HG03342 (cell line): ENCODE measurements around the gene TTYH3.

ENCODE experiments used
- ATAC-seq: cut with Tn5 transposase; IDR thresholded peaks from one replicate; pipeline ENCODE4 v1.9.1; 2021; ENCODE audit warnings: mild to moderate bottlenecking, moderate library complexity; ENCODE audit not compliant: unreplicated experiment

The TTYH3 gene

GRCh38 chr7:2646680-2647571, 15.1 kb downstream of the TTYH3 start:
- no peak for ATAC-seq

GRCh38 chr7:2647594-2648172, 15.9 kb downstream of the TTYH3 start:
- no peak for ATAC-seq

DNA sequence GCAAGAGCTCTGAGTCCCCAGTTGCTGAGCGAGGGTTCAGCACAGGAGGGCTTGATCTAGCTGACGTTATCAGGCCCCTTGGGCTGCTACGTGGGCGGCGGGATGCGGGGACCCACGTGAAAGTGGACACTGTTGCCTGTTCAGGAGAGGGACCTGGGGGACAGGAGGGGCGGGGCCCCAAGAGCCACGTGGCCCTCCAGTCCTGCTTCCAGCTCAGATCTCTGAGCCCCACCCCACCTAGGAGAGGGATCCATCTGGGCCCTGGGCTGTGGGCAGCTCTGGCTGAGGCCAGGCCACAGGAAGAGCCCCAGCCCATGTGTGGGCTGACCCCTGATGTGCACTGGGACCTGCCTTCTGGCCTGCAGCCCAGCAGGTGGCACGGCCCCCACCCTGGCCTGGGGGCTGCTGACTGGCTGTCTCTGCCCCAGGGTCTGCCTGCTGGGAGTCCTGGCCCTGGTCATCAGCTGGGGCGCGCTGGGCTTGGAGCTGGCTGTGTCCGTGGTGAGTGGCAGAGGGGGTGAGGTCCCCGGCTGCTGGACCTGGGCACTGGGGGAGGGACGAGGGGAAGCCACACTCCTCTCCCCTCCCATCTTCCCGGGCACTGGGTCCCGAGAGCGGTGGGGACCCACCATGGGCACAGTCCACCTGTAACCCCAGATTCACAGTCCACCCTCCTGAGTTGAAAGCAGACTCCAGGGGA, 17.5 kb downstream of the TTYH3 start:
- ATAC-seq, result no peak

DNA sequence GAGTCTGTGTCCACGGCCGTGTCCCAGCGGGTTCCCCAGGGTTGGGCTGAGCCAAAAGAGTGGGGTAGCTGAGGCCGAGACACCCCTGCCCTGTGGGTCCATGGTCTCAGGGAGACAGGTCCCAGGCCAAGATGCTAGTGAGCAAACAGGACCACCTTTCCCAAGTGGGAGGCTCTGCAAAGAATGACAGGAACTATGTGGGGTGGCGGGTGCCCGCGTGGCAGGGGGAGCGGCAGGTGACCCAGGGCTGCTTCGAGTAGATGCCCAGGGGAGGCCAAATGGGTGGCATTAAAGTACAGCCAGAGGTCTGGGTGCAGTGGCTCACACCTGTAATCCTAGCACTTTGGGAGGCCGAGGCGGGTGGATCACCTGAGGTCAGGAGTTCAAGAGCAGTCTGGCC, 18.2 kb downstream of the TTYH3 start:
- ATAC-seq, result no peak

GRCh38 chr7:2650451-2650850, 18.7 kb downstream of the TTYH3 start:
- no peak for ATAC-seq

GRCh38 chr7:2651336-2651735, 19.6 kb downstream of the TTYH3 start:
- no peak for ATAC-seq

- no peak for ATAC-seq
Measured at GRCh38 chr7:2651847-2652735, 20.3 kb downstream of the TTYH3 start.

- ATAC-seq, result no peak
Measured at GRCh38 chr7:2652736-2653060, 20.9 kb downstream of the TTYH3 start.

DNA sequence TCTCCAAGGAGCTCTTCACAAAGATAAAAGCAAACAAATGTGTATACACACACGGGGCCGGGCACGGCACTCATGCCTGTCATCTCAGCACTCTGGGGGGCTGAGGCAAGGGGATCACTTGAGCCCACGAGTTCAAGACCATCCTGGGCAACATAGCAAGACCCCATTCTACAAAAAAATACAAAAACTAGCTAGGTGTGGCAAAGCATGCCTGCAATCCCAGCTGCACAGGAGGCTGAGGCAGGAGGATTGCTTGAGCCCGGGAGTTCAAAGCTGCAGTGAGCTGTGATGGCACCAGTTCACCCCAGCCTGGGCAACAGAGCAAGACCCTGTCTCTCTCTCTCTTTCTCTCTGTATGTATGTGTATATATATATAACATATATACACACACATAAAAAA, 22.3 kb downstream of the TTYH3 start:
- no peak for ATAC-seq

GRCh38 chr7:2655870-2656614, 24.3 kb downstream of the TTYH3 start:
- ATAC-seq, result no peak

DNA sequence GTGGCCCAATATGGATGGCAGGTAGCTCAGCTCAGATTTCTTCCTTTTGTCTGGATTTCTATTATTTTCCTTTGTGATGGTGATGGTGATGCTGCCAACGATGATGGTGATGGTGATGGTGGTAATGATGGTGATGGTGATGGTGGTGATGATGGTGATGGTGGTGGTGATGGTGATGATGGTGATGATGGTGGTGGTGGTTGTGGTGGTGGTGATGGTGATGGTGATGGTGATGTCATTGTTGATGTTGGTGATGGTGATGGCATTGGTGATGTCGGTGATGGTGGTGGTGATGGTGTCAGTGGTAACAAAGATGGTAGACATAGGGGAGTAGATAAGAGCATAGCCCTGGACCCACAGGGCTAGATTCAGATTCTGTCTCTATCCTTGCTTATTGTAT, 25.4 kb downstream of the TTYH3 start:
- no peak for ATAC-seq

GRCh38 chr7:2657920-2658671, 26.3 kb downstream of the TTYH3 start:
- ATAC-seq, result no peak

- ATAC-seq, result no peak
Measured at GRCh38 chr7:2658941-2659340, 27.2 kb downstream of the TTYH3 start.

DNA sequence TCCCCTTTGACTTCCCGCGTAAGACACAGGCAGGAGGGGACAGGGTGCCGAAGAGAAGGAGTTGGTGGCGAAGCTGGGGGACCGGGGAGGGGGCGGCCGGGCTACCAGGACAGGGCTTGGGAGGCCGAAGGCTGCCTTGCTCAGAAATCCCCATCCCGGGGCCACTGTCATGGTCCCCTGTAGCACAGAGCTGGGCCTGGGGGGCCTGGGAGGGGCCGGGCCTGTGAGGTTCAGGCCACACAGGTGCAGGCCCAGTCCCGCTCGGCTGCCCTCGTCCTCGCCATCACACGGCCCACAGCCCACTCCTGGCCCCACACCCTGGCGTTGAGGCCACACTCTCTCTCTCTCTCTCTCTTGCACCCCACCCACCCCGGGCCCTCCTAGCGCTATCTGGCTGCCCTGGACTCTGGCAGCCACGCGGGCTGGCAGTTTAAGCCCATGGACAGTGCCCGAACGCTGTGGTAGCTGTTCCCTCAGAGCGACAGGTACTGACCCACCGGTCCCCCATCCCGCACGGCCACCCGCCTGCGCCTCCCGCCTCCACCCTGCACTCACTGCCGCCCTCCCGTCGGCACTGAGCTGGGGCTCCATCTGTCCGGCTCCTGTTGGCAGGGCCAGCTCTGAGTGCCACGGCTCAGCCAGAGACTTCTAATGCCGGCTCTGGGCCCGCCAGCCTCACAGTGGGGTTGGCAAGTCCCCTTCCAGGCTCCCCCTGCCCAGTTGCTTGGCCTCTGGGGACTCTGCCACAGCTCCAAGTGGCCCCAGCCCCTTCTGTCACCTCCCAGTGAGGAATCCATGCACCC, 28.0 kb downstream of the TTYH3 start:
- ATAC-seq, result no peak

DNA sequence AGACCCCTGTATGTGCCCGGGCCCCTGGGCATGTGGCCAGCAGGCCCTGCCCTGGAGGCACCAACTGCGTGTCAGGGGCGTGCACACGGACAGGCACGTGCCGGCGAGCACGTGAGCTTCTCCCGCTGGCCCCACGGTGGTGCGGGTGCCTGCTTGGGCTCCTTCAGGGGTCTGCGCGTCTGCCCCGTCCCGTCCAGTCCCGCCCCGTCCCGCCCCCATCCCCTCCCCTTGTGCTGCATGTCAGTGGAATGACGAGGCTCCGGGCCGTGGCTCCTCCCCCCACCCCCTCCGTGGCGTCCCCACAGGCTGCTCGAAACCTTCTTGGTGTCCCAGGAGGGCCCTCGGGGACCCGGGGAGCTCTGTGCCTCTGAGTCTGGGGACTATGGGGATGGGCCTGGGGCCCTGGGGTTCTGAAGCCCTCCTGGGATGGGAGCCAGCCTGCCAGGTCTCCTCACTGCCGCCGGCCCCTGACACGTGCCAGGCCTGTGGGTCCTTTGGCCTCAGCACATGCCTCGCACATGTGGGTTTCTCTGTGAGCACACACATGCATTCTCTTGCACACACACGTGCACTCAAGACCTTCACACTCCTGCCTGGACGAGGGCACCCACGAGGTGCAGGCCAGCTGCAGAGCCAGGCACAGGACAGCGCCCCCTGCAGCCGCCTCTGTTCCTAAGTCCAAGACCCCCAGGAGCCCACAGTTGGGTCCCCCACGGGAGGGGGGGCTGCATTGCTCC, 28.7 kb downstream of the TTYH3 start:
- ATAC-seq, result no peak

GRCh38 chr7:2661096-2661449, 29.3 kb downstream of the TTYH3 start:
- ATAC-seq, result no peak

DNA sequence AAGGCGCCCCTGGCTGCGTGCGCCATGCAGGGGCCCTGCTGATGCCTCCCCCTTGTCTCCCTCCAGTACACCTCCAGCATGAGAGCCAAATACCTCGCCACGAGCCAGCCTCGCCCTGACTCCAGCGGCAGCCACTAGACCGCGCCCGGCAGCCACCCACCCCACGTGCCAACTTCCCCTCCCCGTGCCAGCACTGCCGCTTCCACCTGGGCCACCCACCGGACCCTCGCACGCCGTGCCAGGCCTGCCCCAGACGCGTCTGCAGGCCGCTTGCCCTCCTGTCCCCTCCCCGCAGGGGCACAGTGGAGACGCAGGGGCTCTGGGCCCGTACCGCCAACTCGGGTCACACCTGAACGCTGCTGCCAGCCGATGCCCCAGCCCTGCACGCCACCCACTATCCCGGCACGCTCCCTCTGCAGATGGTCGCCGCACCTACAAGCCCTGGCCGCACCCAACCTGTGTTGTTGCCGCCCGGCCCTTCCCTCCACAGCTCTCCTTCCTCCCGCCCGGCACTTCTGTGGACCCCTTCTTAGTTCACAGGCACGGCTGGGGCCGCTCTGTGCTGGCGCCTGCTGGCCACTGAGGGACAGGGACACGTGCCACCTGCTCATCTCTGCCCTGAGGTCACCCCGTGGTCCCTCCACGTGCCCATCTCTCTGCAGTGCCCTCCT, 30.0 kb downstream of the TTYH3 start:
- ATAC-seq, result no peak
